Keratinocyte (primary cell): ENCODE data around the gene ELP5. TPM values are rescaled to one million over a fixed set of nuclear protein-coding genes. Genes with fewer than 3 reads are reported as not detected.

Experiments used
- DNase-seq: peaks from one replicate; pipeline ENCODE4 v3.0.0-alpha.2; 2011; ENCODE audit warnings: low read depth, missing footprints, low spot score
- FAIRE-seq: peaks from 2 replicates; lab custom pipeline; 2011; peaks lifted over from hg19 to GRCh38; lab: Jason Lieb, UNC
- H2AFZ ChIP-seq: 2 replicates; pipeline ENCODE4 v1.6.0; 2012; ENCODE audit warnings: low read length, control low read depth, inconsistent platforms; ENCODE audit not compliant: control insufficient read depth
- H3K27ac ChIP-seq: 2 replicates; pipeline ENCODE4 v1.5.1; 2011; ENCODE audit warnings: low read length; ENCODE audit not compliant: control insufficient read depth, insufficient read depth
- H3K27me3 ChIP-seq: 3 replicates; pipeline ENCODE4 v1.6.0; 2011; ENCODE audit warnings: low read length; ENCODE audit not compliant: control insufficient read depth, insufficient read depth; ENCODE audit errors: extremely low read depth
- H3K36me3 ChIP-seq, 2 experiments: 2 replicates in 1 of 2; 3 replicates in 1 of 2; pipeline ENCODE4 v1.5.1; 2011; ENCODE audit warnings: low read length in 2 of 2, mild to moderate bottlenecking in 1 of 2; ENCODE audit not compliant: control insufficient read depth in 2 of 2, insufficient read depth in 2 of 2; ENCODE audit errors: extremely low read depth in 1 of 2
- H3K4me1 ChIP-seq: 3 replicates; pipeline ENCODE4 v1.5.1; 2011; ENCODE audit warnings: low read length; ENCODE audit not compliant: control insufficient read depth, insufficient read depth; ENCODE audit errors: extremely low read depth
- H3K4me2 ChIP-seq: 3 replicates; pipeline ENCODE4 v1.6.0; 2011; ENCODE audit warnings: low read depth, low read length; ENCODE audit not compliant: control insufficient read depth, insufficient read depth; ENCODE audit errors: extremely low read depth
- H3K4me3 ChIP-seq, 3 experiments: fragments of 200-600 bp in 1 of 3; sonication (generic) in 1 of 3; 2 replicates in 2 of 3; 3 replicates in 1 of 3; pipeline ENCODE4 v1.5.1; 2011 to 2016; ENCODE audit warnings: low read length in 3 of 3, mild to moderate bottlenecking in 3 of 3, control low read depth in 2 of 3, inconsistent platforms in 1 of 3, low read depth in 1 of 3, mixed read lengths in 1 of 3, mixed run types in 1 of 3, moderate library complexity in 1 of 3; ENCODE audit not compliant: control insufficient read depth in 2 of 3, insufficient read depth in 2 of 3; ENCODE audit errors: extremely low read depth in 1 of 3
- H3K79me2 ChIP-seq: 2 replicates; pipeline ENCODE4 v1.6.0; 2012; ENCODE audit warnings: low read length; ENCODE audit not compliant: control insufficient read depth, insufficient read depth
- H3K9ac ChIP-seq: 3 replicates; pipeline ENCODE4 v1.6.0; 2011; ENCODE audit warnings: low read length; ENCODE audit not compliant: control insufficient read depth, insufficient read depth; ENCODE audit errors: extremely low read depth
- H3K9me1 ChIP-seq: 3 replicates; pipeline ENCODE4 v1.6.0; 2011; ENCODE audit warnings: low read length; ENCODE audit not compliant: control insufficient read depth, insufficient read depth; ENCODE audit errors: extremely low read depth
- H3K9me3 ChIP-seq: 2 replicates; pipeline ENCODE4 v1.5.1; 2012; ENCODE audit warnings: low read depth, low read length; ENCODE audit not compliant: control insufficient read depth
- H4K20me1 ChIP-seq: 3 replicates; pipeline ENCODE4 v1.6.0; 2011; ENCODE audit warnings: low read length; ENCODE audit not compliant: control insufficient read depth, insufficient read depth; ENCODE audit errors: extremely low read depth
- EZH2 ChIP-seq: IDR thresholded peaks from one replicate; pipeline ENCODE4 v1.6.1; 2012; ENCODE audit warnings: inconsistent platforms, mild to moderate bottlenecking, low read length, moderate library complexity
- dilution Hi-C: fragments of 300-500 bp; cut with MboI; formaldehyde crosslinking; loops from one replicate; pipeline ENCODE4 v1.7.0; 2020; ENCODE audit warnings: low sequenced_read_pairs; ENCODE audit not compliant: extremely low pct_ligation_motif_present
- polyA plus RNA-seq, 5 experiments: library from polyadenylated mRNA; depleted of rRNA in 3 of 5; stranded (reverse) in 3 of 5; stranded (forward) in 1 of 5; unstranded in 1 of 5; fragments of >200 nt; gene quantifications; 1 replicate in 1 of 5; 2 replicates in 3 of 5; 3 replicates in 1 of 5; pipeline versions ENCODE4 v1.2.1 to v1.2.3, GENCODE V29; 2011 to 2012; ENCODE audit warnings: missing spikeins in 2 of 5, low read depth in 1 of 5, low replicate concordance in 1 of 5
- TF ChIP-seq, protein P1 (sequence below), 3 experiments: IDR thresholded peaks in 1 of 3; conservative IDR thresholded peaks in 1 of 3; optimal IDR thresholded peaks in 1 of 3; 2 replicates in 2 of 3; 3 replicates in 1 of 3; pipeline versions ENCODE3 to v1.5.1; 2011; ENCODE audit warnings: low read length in 3 of 3, mild to moderate bottlenecking in 3 of 3, moderate library complexity in 2 of 3, control low read depth in 1 of 3, inconsistent platforms in 1 of 3; ENCODE audit not compliant: insufficient read depth in 2 of 3; ENCODE audit errors: extremely low read depth in 1 of 3

Gene ELP5
- polyA plus RNA-seq, 1 donor (not counting 4 experiments of a cell fraction or from before 2014, with no cell fraction given), result 19.4 TPM

DNA sequence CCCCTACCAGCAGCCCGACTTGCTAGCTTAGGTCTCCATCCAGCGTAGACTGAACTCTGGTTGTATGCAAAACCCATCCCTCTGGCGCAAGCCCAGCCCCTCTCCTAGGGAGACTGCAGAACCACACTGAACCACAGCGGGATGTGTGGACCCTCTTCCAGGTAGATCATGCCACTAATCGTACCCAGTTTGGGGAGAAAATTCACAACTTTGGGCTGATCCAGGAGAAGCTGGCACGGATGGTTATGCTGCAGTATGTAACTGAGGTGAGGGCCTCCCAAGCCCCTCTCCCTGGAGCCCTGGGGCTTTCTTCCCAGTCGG is 29.1 kb upstream of the ELP5 start:
- Histone ChIP-seq H3K4me2 (no peak overlapping the region), H3K4me3 (no peak overlapping the region), H3K4me1 (peaks cover 29% of the 10 kb centered on the region), H3K79me2 (peaks cover 10% of the 10 kb centered on the region), H3K9me3 (no peaks in the 10 kb centered on the region), H3K36me3 (peaks cover 39 to 50% of the 10 kb centered on the region in 2 experiments), H3K27me3 (no peaks in the 10 kb centered on the region), H2AFZ (no peak overlapping the region), H3K9me1 (no peaks in the 10 kb centered on the region), H4K20me1 (peaks cover 5% of the 10 kb centered on the region), H3K27ac (no peak overlapping the region), H3K9ac (no peak overlapping the region)
- DNase-seq (no peak), FAIRE-seq (no peak)
- dilution Hi-C loops, result no loop called here
- no peak for TF ChIP-seq EZH2
- TF ChIP-seq, protein P1, sequence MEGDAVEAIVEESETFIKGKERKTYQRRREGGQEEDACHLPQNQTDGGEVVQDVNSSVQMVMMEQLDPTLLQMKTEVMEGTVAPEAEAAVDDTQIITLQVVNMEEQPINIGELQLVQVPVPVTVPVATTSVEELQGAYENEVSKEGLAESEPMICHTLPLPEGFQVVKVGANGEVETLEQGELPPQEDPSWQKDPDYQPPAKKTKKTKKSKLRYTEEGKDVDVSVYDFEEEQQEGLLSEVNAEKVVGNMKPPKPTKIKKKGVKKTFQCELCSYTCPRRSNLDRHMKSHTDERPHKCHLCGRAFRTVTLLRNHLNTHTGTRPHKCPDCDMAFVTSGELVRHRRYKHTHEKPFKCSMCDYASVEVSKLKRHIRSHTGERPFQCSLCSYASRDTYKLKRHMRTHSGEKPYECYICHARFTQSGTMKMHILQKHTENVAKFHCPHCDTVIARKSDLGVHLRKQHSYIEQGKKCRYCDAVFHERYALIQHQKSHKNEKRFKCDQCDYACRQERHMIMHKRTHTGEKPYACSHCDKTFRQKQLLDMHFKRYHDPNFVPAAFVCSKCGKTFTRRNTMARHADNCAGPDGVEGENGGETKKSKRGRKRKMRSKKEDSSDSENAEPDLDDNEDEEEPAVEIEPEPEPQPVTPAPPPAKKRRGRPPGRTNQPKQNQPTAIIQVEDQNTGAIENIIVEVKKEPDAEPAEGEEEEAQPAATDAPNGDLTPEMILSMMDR (optimal IDR thresholded peaks at IDR 0.05 in 1 of 3, IDR thresholded peaks at IDR 0.05 in 1 of 3, conservative IDR thresholded peaks at IDR 0.05 in 1 of 3; ENCODE audit: extremely low read depth in 1 of 3, insufficient read depth in 2 of 3, low read length in 3 of 3), result no peak

DNA sequence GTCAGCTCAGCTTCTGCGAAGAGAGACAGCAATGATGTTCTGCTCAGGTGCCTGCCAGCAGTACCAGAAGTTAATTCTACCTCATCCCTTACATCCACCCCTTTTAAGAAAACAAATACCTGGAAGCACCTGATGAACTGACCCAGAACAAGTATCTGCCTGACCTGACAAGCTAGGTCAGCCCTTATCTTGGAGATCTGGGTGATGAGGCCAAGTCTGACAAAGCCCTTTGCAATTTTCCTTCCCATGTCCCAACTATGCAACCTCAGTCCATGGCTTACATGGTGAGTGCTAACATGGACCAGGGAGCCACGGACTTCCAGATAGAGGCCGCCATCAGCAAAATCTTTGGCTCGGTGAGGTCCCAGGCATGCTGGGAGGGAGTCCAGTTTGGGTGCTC is 28.6 kb upstream of the ELP5 start:
- peaks cover 10% of the 10 kb centered on the region for H3K79me2 ChIP-seq
- no peak overlapping the region for H3K27ac ChIP-seq
- peaks cover 39 to 50% of the 10 kb centered on the region in 2 experiments for H3K36me3 ChIP-seq
- DNase-seq (no peak), FAIRE-seq (no peak)
- no peak for TF ChIP-seq EZH2
- TF ChIP-seq, protein P1 (optimal IDR thresholded peaks at IDR 0.05 in 1 of 3, IDR thresholded peaks at IDR 0.05 in 1 of 3, conservative IDR thresholded peaks at IDR 0.05 in 1 of 3; ENCODE audit: extremely low read depth in 1 of 3, insufficient read depth in 2 of 3, low read length in 3 of 3), result no peak
- H3K4me3 ChIP-seq, result no peak overlapping the region
- peaks cover 5% of the 10 kb centered on the region for H4K20me1 ChIP-seq
- H3K9me1 ChIP-seq, result no peaks in the 10 kb centered on the region
- no peaks in the 10 kb centered on the region for H3K9me3 ChIP-seq
- H3K9ac ChIP-seq, result no peak overlapping the region
- no peak overlapping the region for H3K4me2 ChIP-seq
- no peaks in the 10 kb centered on the region for H3K27me3 ChIP-seq
- no peak overlapping the region for H2AFZ ChIP-seq
- dilution Hi-C loops, result no loop called here
- H3K4me1 ChIP-seq, result peaks cover 33% of the 10 kb centered on the region
